ENCODE data around the gene PRSS53.
A peak's percentile ranks its signal among the peaks of the same experiment; 100 is the strongest.

The PRSS53 gene

GRCh38 chr16:31061126-31061812 lies 27.5 kb downstream of the PRSS53 start:
- H3K4me3 ChIP-seq (ENCODE audit: low read depth, low read length) = no peak overlapping the region
- no peak for DNase-seq (ENCODE audit: low read depth, low spot score)
- TF ChIP-seq CTCF (IDR thresholded peaks at IDR 0.05; ENCODE audit: insufficient read depth, low read length, missing control alignments) = no peak
- CTCF ChIA-PET = interaction anchor here (0.9 to 1.6 kb wide), 2 partner anchors 10 to 31 kb away, joined by 3 read pairs; no protein-coding TSS in a partner anchor
- POLR2A ChIA-PET = interaction anchor here (0.7 kb wide), 1 partner anchor 13 kb away, joined by 4 read pairs; the partner anchor contains the start of genes ZNF646 and ZNF668

- no peak for TF ChIP-seq CTCF (IDR thresholded peaks at IDR 0.05; ENCODE audit: insufficient read depth, low read length, missing control alignments)
- CTCF ChIA-PET = interaction anchor here (1.0 kb wide), 1 partner anchor 71 kb away, joined by 3 read pairs; the partner anchor contains the start of gene HSD3B7
- POLR2A ChIA-PET = interaction anchor here (1.3 kb wide), 1 partner anchor 9 kb away, joined by 7 read pairs; no protein-coding TSS in a partner anchor
- no peak overlapping the region for H3K4me3 ChIP-seq (ENCODE audit: low read depth, low read length)
- DNase-seq (ENCODE audit: low read depth, low spot score) = no peak
These were observed 33.1 kb downstream of the PRSS53 start for GRCh38 chr16:31055613-31056012.

GRCh38 chr16:31052114-31052513 lies 36.6 kb downstream of the PRSS53 start:
- H3K4me3 ChIP-seq (ENCODE audit: low read depth, low read length) = no peak overlapping the region
- TF ChIP-seq CTCF (IDR thresholded peaks at IDR 0.05; ENCODE audit: insufficient read depth, low read length, missing control alignments) = no peak
- CTCF ChIA-PET = interaction anchor here (1.4 kb wide), 1 partner anchor 9 kb away, joined by 3 read pairs; no protein-coding TSS in a partner anchor
- POLR2A ChIA-PET = interaction anchor here (0.6 to 1.6 kb wide), 4 partner anchors 12 to 58 kb away, joined by 3 to 7 read pairs (median 4); no protein-coding TSS in a partner anchor
- peak; percentile 52 for DNase-seq (ENCODE audit: low read depth, low spot score)

- CTCF ChIA-PET = interaction anchor here (0.7 to 1.4 kb wide), 4 partner anchors 8 to 66 kb away, joined by 3 to 5 read pairs (median 4); no protein-coding TSS in a partner anchor
- POLR2A ChIA-PET = interaction anchor here (0.8 to 2.0 kb wide), 4 partner anchors 10 to 76 kb away, joined by 3 to 5 read pairs (median 4); partner anchors contain the start of genes HSD3B7, ZNF646 and ZNF668
- no peak for DNase-seq (ENCODE audit: low read depth, low spot score)
- TF ChIP-seq CTCF (IDR thresholded peaks at IDR 0.05; ENCODE audit: insufficient read depth, low read length, missing control alignments) = no peak
- no peak overlapping the region for H3K4me3 ChIP-seq (ENCODE audit: low read depth, low read length)
These were observed 38.3 kb downstream of the PRSS53 start for GRCh38 chr16:31050280-31051030.

- no peak for TF ChIP-seq CTCF (IDR thresholded peaks at IDR 0.05; ENCODE audit: insufficient read depth, low read length, missing control alignments)
- ChIA-PET POLR2A (no interaction called here), CTCF (interaction anchor here (0.7 kb wide), 1 partner anchor 71 kb away, joined by 4 read pairs; no protein-coding TSS in a partner anchor)
- no peak overlapping the region for H3K4me3 ChIP-seq (ENCODE audit: low read depth, low read length)
- no peak for DNase-seq (ENCODE audit: low read depth, low spot score)
These were observed 44.8 kb downstream of the PRSS53 start for GRCh38 chr16:31043898-31044481.
